GM12864 (cell line): ENCODE results near the gene ITGA2B.

Experiments used
- DNase-seq: peaks from one replicate; pipeline ENCODE4 v3.0.0-alpha.2; 2011; ENCODE audit warnings: low read depth
- H3K4me3 ChIP-seq: 2 replicates; pipeline ENCODE4 v1.5.1; 2011; ENCODE audit warnings: mild to moderate bottlenecking, low read depth, low read length, control low read depth
- CTCF ChIP-seq: IDR thresholded peaks from 2 replicates; pipeline ENCODE4 v1.5.1; 2011; ENCODE audit warnings: low read depth, mild to moderate bottlenecking, moderate library complexity, low read length, control low read depth, inconsistent platforms; ENCODE audit errors: missing control alignments

The ITGA2B gene

GRCh38 chr17:44389281-44389680, at the start of gene ITGA2B:
ITGA2B (minus strand) TSS chr17:44389649; CDS start chr17:44389473, 176 bp downstream.
- no peak for DNase-seq
- no peak within 1 kb of the TSS for H3K4me3 ChIP-seq

GRCh38 chr17:44439168-44439567, 49.7 kb upstream of the ITGA2B start:
- no peak overlapping the region for H3K4me3 ChIP-seq
- no peak for DNase-seq
- TF ChIP-seq CTCF, result no peak

More at GRCh38 chr17:44389281-44389680, at the start of gene ITGA2B:
- no peak for TF ChIP-seq CTCF

- DNase-seq, result no peak
- no peak for TF ChIP-seq CTCF
- no peak overlapping the region for H3K4me3 ChIP-seq
Measured at GRCh38 chr17:44438636-44439035, 49.2 kb upstream of the ITGA2B start.

- no peak for TF ChIP-seq CTCF
- H3K4me3 ChIP-seq, result no peak overlapping the region
- DNase-seq, result no peak
Measured at GRCh38 chr17:44436336-44436735, 46.9 kb upstream of the ITGA2B start.

- no peak overlapping the region for H3K4me3 ChIP-seq
- DNase-seq, result no peak
- no peak for TF ChIP-seq CTCF
Measured at GRCh38 chr17:44432254-44433157, 43.1 kb upstream of the ITGA2B start.

- no peak overlapping the region for H3K4me3 ChIP-seq
- no peak for DNase-seq
- TF ChIP-seq CTCF, result no peak
Measured at GRCh38 chr17:44424828-44425461, 35.5 kb upstream of the ITGA2B start.
